SH-SY5Y (cell line): ENCODE data around the gene COL18A1.

Source experiments
- GATA2 ChIP-seq: IDR thresholded peaks from 2 replicates; pipeline ENCODE4 v1.6.1; 2011; ENCODE audit warnings: mild to moderate bottlenecking, low read depth, low read length
- GATA3 ChIP-seq: IDR thresholded peaks from 2 replicates; pipeline ENCODE4 v1.6.1; 2011; ENCODE audit warnings: low read depth, mild to moderate bottlenecking, low read length, moderate library complexity

- TF ChIP-seq GATA2 (no peak), GATA3 (no peak)
These were observed 28.3 kb upstream of the COL18A1 start for GRCh38 chr21:45376459-45377324.
